GM19324 (cell line): ENCODE data around the gene ADAMTS18.
"Not testable (repeated sequence)": the region's sequence is repeated elsewhere in the genome, so short reads cannot be mapped to it uniquely, and the experiment has no call there.

Experiments used
- ATAC-seq: cut with Tn5 transposase; IDR thresholded peaks from one replicate; pipeline ENCODE4 v1.9.1; 2021; ENCODE audit warnings: mild to moderate bottlenecking, moderate library complexity; ENCODE audit not compliant: unreplicated experiment, low FRiP score

ADAMTS18 gene, protein sequence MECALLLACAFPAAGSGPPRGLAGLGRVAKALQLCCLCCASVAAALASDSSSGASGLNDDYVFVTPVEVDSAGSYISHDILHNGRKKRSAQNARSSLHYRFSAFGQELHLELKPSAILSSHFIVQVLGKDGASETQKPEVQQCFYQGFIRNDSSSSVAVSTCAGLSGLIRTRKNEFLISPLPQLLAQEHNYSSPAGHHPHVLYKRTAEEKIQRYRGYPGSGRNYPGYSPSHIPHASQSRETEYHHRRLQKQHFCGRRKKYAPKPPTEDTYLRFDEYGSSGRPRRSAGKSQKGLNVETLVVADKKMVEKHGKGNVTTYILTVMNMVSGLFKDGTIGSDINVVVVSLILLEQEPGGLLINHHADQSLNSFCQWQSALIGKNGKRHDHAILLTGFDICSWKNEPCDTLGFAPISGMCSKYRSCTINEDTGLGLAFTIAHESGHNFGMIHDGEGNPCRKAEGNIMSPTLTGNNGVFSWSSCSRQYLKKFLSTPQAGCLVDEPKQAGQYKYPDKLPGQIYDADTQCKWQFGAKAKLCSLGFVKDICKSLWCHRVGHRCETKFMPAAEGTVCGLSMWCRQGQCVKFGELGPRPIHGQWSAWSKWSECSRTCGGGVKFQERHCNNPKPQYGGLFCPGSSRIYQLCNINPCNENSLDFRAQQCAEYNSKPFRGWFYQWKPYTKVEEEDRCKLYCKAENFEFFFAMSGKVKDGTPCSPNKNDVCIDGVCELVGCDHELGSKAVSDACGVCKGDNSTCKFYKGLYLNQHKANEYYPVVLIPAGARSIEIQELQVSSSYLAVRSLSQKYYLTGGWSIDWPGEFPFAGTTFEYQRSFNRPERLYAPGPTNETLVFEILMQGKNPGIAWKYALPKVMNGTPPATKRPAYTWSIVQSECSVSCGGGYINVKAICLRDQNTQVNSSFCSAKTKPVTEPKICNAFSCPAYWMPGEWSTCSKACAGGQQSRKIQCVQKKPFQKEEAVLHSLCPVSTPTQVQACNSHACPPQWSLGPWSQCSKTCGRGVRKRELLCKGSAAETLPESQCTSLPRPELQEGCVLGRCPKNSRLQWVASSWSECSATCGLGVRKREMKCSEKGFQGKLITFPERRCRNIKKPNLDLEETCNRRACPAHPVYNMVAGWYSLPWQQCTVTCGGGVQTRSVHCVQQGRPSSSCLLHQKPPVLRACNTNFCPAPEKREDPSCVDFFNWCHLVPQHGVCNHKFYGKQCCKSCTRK (N-terminal part only)

DNA sequence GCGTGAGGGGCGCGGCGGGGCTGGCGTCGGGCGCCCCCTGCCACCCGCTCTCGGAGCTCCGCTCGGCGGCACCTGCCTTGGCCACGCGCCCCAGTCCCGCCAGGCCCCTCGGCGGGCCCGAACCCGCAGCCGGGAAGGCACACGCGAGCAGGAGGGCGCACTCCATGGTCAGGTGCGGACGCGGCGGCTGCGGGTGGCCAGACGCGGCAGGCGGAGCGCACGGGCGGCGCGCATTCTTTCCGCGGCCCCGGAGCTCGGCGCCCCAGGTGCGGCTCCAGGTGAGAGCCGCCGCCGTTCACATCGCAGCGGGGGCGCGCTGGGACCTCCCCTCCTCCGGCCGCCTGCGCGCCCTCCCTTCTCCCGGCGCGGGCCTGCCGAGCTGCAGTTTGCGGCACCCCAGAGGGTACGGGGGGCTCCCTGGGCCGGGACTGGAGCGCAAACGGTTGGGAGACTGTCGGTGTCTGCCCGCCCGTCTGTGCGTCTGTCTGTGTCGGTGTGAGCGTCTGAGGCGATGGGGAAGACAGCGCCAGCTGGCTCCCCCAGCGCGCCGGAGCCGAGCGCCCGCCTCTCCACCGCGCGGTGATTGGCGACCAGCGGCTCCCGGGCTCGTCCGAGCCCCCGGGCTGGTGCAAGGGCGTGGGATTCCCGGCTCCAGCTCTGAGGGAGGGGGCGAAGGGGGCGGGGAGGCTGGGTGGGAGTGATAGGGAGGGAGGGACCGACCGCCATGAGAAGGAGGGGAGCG, at the start of gene ADAMTS18:
Gene ADAMTS18, minus strand, starts transcription at position 505 of the 742 bp plus-strand sequence. Its CDS starts 339 bp downstream, at position 166.
- no peak for ATAC-seq

DNA sequence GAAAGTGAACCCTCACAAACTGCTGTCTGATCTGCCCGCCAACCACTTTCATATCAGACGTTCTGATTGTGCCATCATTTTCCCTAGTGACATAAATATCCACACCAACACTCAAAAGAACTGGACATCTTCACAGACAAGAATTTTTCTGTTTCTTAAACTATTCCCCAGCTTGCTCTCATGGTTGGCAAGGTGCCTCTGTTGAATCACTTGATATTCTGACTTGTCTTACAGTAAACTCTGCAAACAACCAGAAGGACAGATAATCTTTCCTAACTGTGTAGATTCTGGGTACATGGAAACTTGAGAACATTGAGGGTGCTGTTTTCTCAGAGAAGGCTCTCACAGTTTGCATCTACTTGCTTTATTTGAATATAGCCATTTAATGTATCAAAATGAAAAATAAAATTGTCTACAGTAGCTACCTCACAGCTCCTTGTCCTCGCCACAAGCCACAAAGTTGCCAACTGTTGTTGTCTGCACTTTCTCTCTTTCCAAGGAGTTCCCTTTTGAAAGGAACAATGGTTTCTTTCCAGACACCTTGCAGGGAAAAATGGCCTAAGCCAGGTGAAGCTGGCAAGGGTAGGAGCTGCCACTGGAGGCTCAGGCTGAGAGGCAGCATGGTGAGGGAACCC, 46.0 kb upstream of the ADAMTS18 start:
- no peak for ATAC-seq

- ATAC-seq: no peak
These were observed 37.4 kb upstream of the ADAMTS18 start for GRCh38 chr16:77472262-77472661.

DNA sequence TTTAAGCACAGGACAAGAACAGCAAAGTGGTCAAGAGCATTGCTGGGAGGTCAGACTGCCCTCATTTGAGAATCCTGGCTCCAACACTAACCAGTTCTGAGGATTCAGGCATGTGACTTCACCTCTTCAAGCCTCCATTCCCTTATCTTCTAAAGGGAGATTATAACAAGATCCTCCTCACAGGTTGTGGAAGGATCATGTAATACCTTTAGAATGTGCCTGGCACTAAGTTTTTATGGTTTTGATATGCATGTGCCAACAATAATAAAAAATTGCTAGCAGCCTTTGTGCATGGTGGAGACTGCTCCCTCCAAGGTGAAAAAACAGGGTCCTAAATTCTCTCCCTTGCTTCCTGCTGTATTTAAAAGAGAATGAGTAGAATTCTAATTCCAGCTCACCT, 36.0 kb upstream of the ADAMTS18 start:
- no peak for ATAC-seq

DNA sequence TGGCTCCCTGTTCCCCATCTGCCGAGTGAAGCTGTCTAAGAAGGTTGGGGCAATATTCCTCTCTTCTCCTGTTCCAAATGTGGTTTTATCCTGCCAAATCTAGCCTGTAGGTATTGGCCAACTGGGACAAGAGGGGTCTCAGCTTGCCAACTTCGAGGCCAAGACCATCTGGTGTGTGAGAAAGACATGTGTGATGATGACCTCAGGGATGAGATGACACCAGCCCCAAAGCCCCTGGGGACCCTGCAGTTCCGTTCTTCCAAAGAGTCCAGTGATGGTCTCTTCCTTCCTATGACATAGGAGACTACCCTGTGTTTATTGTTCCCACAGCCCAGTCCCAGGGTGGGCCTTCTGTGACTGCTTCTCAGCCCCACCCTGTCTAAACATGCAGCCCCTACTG, 34.8 kb upstream of the ADAMTS18 start:
- no peak for ATAC-seq

DNA sequence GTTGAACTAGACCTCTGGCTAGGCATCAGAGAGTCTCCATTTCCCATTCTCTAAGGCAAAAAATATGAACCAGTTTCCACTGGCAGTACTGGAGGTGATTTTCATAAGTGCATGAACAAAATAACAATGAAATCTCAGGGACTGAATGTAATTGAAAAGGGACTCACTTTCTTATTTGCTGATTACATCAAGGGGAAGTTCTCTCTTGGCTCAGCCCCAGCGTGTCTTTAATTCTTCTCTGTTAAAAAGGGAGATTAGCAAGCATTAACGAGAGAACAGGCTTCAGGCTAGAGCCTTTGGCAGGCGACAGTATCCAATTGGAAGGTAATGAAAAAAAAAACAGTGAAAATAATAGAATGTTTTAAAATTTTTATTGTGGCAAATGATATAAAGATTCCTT, 34.0 kb upstream of the ADAMTS18 start:
- ATAC-seq: no peak

- ATAC-seq: no peak
These were observed 33.0 kb upstream of the ADAMTS18 start for GRCh38 chr16:77467821-77468335.

GRCh38 chr16:77463659-77464058, 28.8 kb upstream of the ADAMTS18 start:
- ATAC-seq: not testable (repeated sequence)

GRCh38 chr16:77462894-77463293, 28.1 kb upstream of the ADAMTS18 start:
- ATAC-seq: no peak

GRCh38 chr16:77459534-77460254, 24.9 kb upstream of the ADAMTS18 start:
- no peak for ATAC-seq

- no peak for ATAC-seq
These were observed 22.2 kb upstream of the ADAMTS18 start for GRCh38 chr16:77457046-77457445.

GRCh38 chr16:77452243-77452642, 17.4 kb upstream of the ADAMTS18 start:
- no peak for ATAC-seq

- ATAC-seq: no peak
These were observed 16.1 kb upstream of the ADAMTS18 start for GRCh38 chr16:77450790-77451487.

- no peak for ATAC-seq
These were observed 14.4 kb upstream of the ADAMTS18 start for GRCh38 chr16:77449208-77449607.

GRCh38 chr16:77445324-77445723, 10.5 kb upstream of the ADAMTS18 start:
- ATAC-seq: no peak

DNA sequence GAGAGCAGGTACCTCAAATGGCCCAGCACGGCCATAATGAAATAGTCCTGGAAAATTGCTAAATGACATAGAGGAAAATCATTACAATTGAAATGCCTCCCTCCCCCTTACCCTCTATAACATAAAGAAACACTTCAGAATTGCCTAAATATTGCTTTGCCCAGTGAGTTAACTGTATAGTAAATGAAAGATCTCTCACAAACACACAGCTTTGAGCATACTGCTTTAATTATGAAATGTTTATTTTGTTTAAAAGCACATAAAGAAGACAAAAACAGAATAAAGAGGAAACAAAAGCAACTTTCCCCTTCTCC, 9.3 kb upstream of the ADAMTS18 start:
- no peak for ATAC-seq

DNA sequence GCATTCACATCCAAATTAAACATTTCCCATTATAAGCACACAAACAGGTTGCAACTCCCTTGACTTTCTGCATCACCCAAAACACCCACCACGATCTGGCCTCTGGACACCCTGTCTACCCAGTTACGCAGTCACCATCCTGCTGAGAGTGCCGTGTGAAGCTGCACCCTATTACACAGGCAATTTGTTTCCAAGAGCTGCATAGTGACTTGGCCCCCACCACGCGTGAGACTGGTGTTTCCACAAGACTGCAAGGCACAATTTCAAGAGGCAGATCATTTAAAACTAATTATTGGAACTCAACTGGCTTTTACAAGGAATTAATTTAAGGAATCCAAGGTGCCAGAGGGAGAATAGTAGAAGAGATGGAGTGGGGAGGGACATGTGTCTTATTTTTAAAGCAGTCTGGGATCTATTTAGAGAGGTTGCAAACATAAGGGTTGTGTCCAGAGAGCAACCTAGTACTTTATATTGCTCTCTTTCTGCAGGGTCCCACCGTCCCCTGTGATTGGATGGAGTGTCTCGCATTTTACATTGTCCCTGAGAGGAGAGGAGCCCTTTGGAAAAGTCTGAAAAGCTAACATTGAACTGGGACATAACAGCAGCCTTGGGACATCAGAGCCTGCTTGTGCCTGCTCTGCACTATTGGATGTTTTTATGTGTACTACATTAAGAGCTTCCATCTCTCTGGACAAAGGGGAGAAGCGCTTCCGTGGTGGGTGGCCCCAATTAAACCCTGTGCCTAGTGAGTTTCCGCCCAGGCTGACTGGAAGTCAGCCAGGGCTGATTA, 8.7 kb upstream of the ADAMTS18 start:
- no peak for ATAC-seq

- ATAC-seq: no peak
These were observed 7.2 kb upstream of the ADAMTS18 start for GRCh38 chr16:77442078-77442477.
